H54 (cell line): Measurements from ENCODE around the gene BLMH.

ENCODE experiments used
- DNase-seq: peaks from one replicate; pipeline ENCODE4 v3.0.0; 2011; ENCODE audit warnings: low spot score, mixed read lengths; ENCODE audit not compliant: insufficient read length
- FAIRE-seq: peaks from 3 replicates; lab custom pipeline; 2011; peaks lifted over from hg19 to GRCh38; lab: Jason Lieb, UNC
- POLR2A ChIP-seq: IDR thresholded peaks from 2 replicates; pipeline ENCODE4 v1.6.1; 2011; ENCODE audit warnings: low read depth, mild to moderate bottlenecking, low read length

BLMH gene

GRCh38 chr17:30253312-30253711 lies 38.4 kb downstream of the BLMH start:
- TF ChIP-seq POLR2A, result no peak
- DNase-seq, result no peak
- FAIRE-seq, result no peak

DNA sequence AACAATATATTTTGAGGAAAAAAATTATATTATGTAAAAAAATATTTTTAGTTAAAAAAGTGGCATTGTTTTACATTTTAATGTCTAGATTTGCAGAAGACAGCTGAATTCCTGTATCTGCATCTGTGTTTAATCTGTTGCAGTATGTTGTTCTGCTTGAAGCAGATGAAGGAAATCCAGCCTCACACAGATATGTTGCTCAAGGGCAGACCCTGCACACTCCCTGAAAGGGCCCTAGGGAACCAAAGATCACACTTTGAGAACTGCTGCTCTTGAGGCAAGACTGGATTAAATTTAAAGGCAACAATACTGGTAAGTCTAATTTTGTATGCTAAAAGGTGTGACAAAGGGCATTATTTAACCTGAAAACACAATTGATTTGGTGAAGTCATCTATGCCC lies 39.8 kb downstream of the BLMH start:
- FAIRE-seq (no peak), DNase-seq (no peak)
- TF ChIP-seq POLR2A, result no peak

DNA sequence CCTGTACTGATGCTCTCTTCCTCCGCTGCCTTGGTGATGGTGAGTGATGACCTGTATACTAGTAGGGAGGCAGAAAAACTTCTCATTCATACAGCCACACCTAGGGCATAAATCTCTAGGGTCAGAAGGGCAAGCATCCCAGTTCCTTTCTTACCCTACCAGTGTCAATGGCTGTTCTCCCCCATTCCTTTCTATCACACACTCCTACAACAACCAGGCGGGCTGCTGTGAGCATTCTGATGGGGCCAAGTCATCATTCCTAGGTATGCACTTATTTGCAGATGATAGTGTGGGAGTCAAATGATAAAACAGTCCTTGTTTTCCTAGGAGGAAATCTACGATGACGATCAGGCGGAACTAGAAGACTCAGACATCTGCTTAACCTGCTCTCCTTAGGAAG lies 42.3 kb downstream of the BLMH start:
- no peak for FAIRE-seq
- no peak for TF ChIP-seq POLR2A
- DNase-seq, result no peak

- DNase-seq (no peak), FAIRE-seq (no peak)
- no peak for TF ChIP-seq POLR2A
Measured at GRCh38 chr17:30248786-30249185, 43.0 kb downstream of the BLMH start.

DNA sequence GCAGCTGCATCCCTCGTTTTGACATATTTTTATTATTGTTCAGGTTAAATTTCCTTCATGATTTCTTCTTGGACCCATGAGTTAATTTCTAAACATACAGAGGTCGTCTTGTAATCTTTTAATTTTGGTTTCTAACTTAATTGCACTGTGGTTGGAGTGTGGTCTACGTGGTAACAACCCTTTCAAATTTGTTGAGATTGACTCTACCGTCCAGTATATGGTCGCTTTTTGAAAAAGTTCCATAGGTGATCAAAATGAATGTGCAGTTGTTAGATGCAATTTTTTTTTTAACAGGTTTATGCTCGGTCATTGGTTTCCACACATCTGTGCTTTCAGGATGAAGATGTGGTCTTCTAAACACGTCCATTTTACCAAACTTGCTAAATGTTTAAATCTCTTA lies 45.3 kb downstream of the BLMH start:
- TF ChIP-seq POLR2A, result no peak
- no peak for FAIRE-seq
- DNase-seq, result no peak

- no peak for FAIRE-seq
Measured at GRCh38 chr17:30244853-30245385, 46.8 kb downstream of the BLMH start.

DNA sequence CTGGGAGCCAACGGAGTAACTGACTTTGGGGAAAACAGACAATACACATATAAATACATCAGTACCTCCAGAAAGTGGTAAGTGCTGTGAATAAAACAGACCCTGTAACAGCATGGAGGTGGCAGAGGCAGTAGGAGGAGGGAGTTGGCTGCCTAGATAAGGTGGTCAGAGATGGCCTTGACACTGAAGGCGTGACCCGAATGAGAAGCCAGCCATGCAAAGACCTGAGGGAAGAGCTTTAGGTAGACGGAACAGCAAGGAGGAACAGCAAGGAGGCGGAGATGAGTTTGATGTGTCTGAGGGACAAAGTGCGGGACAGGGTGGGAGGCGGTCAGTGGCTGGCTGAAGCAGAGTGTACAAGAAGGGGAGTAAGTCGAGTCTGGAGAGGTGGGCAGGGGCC lies 48.2 kb downstream of the BLMH start:
- DNase-seq, result no peak
- TF ChIP-seq POLR2A, result no peak
- FAIRE-seq, result no peak

More at GRCh38 chr17:30244853-30245385, 46.8 kb downstream of the BLMH start:
- no peak for TF ChIP-seq POLR2A
- DNase-seq, result peak; percentile 26

DNA sequence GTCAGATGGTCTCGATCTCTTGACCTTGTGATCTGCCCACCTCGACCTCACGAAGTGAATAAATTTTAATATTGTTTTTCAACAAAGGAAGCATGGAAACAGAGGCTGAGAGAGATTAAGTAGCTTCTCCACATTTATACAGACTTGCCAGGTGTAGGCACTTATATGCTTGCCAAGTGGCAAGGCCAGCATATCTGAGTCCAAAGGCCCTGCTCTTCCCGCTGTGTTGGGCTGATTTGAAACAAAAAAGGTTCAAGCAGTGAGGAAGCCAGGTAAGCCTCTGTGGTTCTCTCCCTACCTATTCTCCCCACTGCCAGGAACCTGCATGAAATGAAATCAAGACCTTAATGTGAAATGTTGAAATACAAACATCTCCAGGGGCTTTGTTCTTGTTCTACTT lies 48.7 kb downstream of the BLMH start:
- FAIRE-seq (no peak), DNase-seq (no peak)
- TF ChIP-seq POLR2A, result no peak

DNA sequence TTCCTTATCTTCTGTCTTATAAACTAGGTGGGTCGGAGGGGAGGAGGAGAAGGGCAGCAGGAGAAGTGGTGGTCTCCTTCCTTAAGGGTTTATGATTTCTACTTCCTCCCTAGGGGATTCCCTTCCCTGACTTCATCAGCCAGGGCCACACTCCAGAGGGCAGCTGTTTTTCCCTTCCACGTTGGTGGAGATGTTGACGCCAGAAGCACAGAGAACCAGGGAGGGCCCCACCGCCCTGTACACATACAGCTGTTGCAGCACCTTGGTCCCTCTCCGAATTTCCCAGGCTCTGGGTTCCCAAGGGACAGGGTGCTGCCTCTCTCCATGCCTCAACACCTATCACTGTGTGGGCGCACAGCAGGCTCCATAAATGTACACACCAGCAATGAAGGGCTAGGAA lies 50.7 kb downstream of the BLMH start:
- FAIRE-seq (no peak), DNase-seq (no peak)
- TF ChIP-seq POLR2A, result no peak

DNA sequence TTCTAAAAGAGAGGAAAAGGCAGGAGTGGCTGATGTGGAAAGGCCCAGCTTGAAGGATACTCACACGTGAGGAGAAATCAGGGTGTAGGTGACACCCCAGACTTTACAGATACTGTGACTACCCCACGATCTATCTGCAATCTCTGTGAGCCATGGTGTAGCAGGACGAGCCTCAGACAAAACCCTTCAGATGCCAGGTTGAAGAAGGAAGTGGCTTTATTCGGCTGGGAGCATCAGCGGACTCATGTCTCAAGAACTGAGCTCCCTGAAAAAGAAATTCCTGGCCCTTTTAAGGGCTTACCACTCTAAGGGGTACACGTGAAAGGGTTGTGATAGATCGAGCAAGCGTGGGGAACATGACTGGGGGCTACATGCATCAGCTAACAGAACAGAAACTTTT lies 51.6 kb downstream of the BLMH start:
- TF ChIP-seq POLR2A, result no peak
- DNase-seq (no peak), FAIRE-seq (no peak)

- DNase-seq, result no peak
- TF ChIP-seq POLR2A, result no peak
- FAIRE-seq, result no peak
Measured at GRCh38 chr17:30239089-30239462, 52.7 kb downstream of the BLMH start.

DNA sequence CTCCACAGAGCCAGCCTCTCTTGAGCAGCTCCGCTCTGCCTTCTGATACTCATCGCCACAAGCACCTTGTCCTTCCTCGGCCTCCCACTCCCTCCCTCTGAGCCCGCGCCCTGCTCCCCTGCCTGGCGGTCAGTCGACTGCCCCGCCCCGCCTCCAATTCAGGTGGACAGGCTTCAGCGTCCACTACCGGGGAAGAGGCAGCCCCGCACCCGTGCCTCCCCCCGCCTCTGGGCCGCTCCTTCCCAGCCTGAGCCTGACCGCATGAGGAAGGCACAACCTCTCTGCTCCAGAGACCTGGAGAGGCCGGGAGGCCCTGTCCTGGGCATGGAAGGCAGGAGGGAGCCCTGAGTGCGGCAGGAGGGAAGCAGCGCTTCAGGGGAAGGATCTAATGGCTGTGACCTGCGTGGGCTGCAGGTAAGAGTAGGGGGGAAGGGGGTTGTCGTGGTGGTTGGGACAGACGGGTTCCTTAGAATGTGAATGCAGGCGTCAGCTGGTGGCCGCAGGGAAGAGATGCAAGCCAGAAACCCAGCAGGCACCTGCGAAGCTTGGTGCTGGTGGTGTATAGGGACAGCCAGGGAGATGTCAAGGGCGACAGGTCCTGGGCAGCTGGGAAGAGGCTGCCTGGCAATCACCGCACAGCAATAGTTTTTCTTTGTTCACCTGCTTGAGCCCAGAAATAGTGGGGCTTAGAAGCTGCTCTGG lies 53.2 kb downstream of the BLMH start:
- TF ChIP-seq POLR2A, result no peak
- FAIRE-seq (no peak), DNase-seq (no peak)

DNA sequence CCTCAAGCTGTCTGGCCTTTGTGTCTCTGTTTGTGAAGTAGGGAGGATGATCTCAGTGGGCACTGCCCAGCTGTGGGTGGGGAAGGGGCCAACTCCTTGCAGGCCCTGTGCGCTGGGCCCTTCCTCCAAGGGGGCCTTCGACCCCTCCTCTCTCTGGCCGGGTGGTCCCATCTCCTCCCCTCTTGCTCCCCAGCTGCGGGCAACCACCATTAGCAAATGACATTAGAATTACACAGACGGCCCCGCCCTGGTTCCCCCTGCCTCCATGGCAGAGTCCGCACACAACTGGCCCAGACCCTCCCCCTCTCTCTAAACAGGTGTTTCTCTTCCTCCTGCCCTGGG lies 53.8 kb downstream of the BLMH start:
- TF ChIP-seq POLR2A, result no peak
- FAIRE-seq (no peak), DNase-seq (no peak)

GRCh38 chr17:30237296-30238002 lies 54.3 kb downstream of the BLMH start:
- no peak for TF ChIP-seq POLR2A
- FAIRE-seq (no peak), DNase-seq (no peak)

- FAIRE-seq (no peak), DNase-seq (no peak)
- TF ChIP-seq POLR2A, result no peak
Measured at GRCh38 chr17:30236766-30237165, 55.0 kb downstream of the BLMH start.

- TF ChIP-seq POLR2A, result no peak
- no peak for FAIRE-seq
- DNase-seq, result no peak
Measured at GRCh38 chr17:30236297-30236624, 55.5 kb downstream of the BLMH start.
